Measurements from ENCODE around the gene HDAC4. TPM values are rescaled to one million over a fixed set of nuclear protein-coding genes. Genes with fewer than 3 reads are reported as not detected.
A peak's percentile ranks its signal among the peaks of the same experiment; 100 is the strongest.

The HDAC4 gene
- total and polyA plus RNA-seq, 9 of the 15 experiments (the other 6 are each of a cell fraction or from before 2014, with no cell fraction given) = 0.11 to 20.2 (median 4.0) TPM

- TF ChIP-seq ZBTB11 (CRISPR knock-in tag; IDR thresholded peaks at IDR 0.05) (peak in 1 of 3 experiments; percentile 44; a peak in 1 of 6 replicates), ZNF511 (CRISPR knock-in tag; IDR thresholded peaks at IDR 0.05) (no peak), ZNF639 (CRISPR knock-in tag; conservative IDR thresholded peaks at IDR 0.05 in 1 of 2, IDR thresholded peaks at IDR 0.05 in 1 of 2) (no peak), KAT2B (IDR thresholded peaks at IDR 0.05; ENCODE audit: low read depth, low read length) (no peak), UBTF (IDR thresholded peaks at IDR 0.05; ENCODE audit: borderline replicate concordance in 1 of 2, low read depth in 2 of 2, low read length in 2 of 2) (0 out of 4 replicates have a peak, but pooled peaks of 1 of the 2 experiments have one; percentile 27), GABPB1 (CRISPR knock-in tag; IDR thresholded peaks at IDR 0.05) (no peak), TAF1 (IDR thresholded peaks at IDR 0.05; ENCODE audit: control insufficient read depth, extremely low read depth, insufficient read depth, low read length, severe bottlenecking) (no peak), ILK (tag; IDR thresholded peaks at IDR 0.05; ENCODE audit: borderline replicate concordance, low read depth) (no peak), ZNF518B (CRISPR knock-in tag; IDR thresholded peaks at IDR 0.05) (no peak), EGR1 (conservative IDR thresholded peaks at IDR 0.05) (peak; percentile 82), ZNF282 (CRISPR knock-in tag; IDR thresholded peaks at IDR 0.05) (no peak), HIVEP1 (CRISPR knock-in tag; IDR thresholded peaks at IDR 0.05) (no peak), MYBL2 (IDR thresholded peaks at IDR 0.05; ENCODE audit: low read depth) (no peak), MYBL2 (CRISPR knock-in tag; IDR thresholded peaks at IDR 0.05; ENCODE audit: borderline replicate concordance) (no peak), ZNF75A (CRISPR knock-in tag; IDR thresholded peaks at IDR 0.05) (no peak)
These were observed 106.2 kb downstream of the HDAC4 start (continued) for GRCh38 chr2:239294571-239295054.
